Measurements from ENCODE around the gene CDK18.

The CDK18 gene

GRCh38 chr1:205572421-205572820 lies 68.0 kb downstream of the CDK18 start:
- no peak for DNase-seq

- DNase-seq, result no peak
Measured at GRCh38 chr1:205575294-205575885, 70.9 kb downstream of the CDK18 start.

GRCh38 chr1:205576011-205576410 lies 71.5 kb downstream of the CDK18 start:
- DNase-seq, result no peak

GRCh38 chr1:205576805-205577761 lies 72.6 kb downstream of the CDK18 start:
- DNase-seq, result no peak

GRCh38 chr1:205577874-205578658 lies 73.6 kb downstream of the CDK18 start:
- DNase-seq, result no peak

GRCh38 chr1:205578780-205579571 lies 74.5 kb downstream of the CDK18 start:
- peak in 2 of 3 experiments; percentile 31 to 87 for DNase-seq

- DNase-seq, result no peak
Measured at GRCh38 chr1:205579711-205580110, 75.2 kb downstream of the CDK18 start.

GRCh38 chr1:205580140-205580922 lies 75.9 kb downstream of the CDK18 start:
- DNase-seq, result no peak

GRCh38 chr1:205580923-205581180 lies 76.4 kb downstream of the CDK18 start:
- DNase-seq, result no peak

GRCh38 chr1:205581321-205581980 lies 77.0 kb downstream of the CDK18 start:
- no peak for DNase-seq

- DNase-seq, result no peak
Measured at GRCh38 chr1:205582046-205582445, 77.6 kb downstream of the CDK18 start.
